ENCODE measurements around the gene LRFN4.

GRCh38 chr11:66868726-66869566 lies 12.1 kb downstream of the LRFN4 start:
- TF ChIP-seq CTCF (IDR thresholded peaks at IDR 0.05): peak; percentile 90
- no peak for TF ChIP-seq ZFX (IDR thresholded peaks at IDR 0.05; ENCODE audit: borderline replicate concordance)
